NCI-H524 treated with DMSO at 0.1 percent for 48 hours (cell line): ENCODE measurements around the gene DET1.

Experiments
- DNase-seq: peaks from one replicate; lab custom pipeline; 2025; lab: John Stamatoyannopoulos, UW

DET1 gene

DNA sequence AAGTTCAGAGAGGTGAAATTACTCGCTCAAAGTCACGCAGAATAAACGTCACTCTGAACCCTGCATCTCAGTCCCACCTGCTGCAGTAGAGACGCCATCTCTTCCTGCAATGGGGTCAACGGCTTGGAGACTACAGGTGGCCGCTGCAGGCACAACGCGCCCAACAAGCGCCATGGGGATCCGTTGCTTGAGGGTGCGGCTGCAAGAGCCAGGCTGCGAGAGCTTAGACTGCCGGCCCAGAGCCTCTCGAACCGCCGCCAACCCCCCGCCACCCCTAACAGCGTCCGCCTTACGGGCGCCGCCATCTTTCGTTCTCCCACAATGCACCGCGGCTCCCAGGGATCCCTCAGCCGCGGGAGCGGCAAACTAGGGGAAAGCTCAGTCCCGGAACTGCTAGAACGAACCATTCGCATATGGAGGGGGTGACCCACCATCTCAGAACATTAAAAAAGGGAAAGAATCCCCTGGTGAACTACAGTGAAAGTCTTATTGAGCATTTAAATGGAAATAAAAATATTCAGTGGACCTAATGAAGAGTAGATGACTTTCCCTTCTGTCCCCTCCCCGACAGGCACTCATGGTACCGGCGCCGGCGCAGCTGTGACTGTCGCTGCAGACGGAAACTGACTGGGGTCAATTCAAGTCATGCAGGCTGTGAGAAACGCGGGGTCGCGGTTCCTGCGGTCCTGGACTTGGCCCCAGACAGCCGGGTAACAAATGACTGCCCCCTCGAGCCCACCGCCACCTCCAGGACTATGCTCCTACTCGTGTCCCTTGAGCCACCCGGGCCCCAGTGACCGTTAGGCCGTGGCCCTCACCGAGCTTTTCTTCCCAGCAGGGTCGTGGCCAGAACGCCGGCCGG lies 79.2 kb downstream of the DET1 start, which contains the start of the genes MRPL46 and MRPS11:
MRPL46 (minus strand) TSS at position 316 of the 862 bp plus-strand sequence; CDS start at position 305, 11 bp downstream.
MRPS11 (plus strand) TSS at position 636 of the 862 bp plus-strand sequence; CDS start at position 646, 10 bp downstream.
- peak; percentile 82 for DNase-seq

DNA sequence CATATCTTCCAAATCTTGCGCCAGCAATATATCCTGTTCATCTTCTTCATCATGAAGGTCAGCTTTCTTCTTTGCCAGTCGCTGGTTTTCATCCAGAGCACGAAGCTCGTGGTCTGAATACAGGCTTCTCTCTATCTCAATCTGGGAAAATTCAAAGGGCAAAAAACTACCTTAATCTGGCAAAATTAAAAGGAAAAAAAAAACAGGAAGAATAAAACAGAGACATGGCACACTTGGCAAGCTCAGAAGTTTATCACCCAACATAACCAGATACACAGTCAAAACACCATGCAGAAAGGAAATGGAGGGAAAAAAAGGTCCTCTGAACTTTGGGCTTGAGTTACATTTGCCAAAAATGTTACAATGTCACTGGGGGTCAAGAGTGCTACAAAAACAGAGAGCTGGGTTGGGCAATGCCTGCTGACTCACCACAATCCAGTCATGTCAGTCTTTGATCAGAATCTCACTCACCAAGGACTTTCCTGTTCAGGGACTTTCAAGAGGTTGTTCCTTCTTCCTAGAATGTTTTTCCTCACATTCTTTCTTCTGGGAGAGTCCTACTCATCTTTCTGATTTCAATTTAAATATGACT lies 80.8 kb downstream of the DET1 start:
- DNase-seq = no peak

DNA sequence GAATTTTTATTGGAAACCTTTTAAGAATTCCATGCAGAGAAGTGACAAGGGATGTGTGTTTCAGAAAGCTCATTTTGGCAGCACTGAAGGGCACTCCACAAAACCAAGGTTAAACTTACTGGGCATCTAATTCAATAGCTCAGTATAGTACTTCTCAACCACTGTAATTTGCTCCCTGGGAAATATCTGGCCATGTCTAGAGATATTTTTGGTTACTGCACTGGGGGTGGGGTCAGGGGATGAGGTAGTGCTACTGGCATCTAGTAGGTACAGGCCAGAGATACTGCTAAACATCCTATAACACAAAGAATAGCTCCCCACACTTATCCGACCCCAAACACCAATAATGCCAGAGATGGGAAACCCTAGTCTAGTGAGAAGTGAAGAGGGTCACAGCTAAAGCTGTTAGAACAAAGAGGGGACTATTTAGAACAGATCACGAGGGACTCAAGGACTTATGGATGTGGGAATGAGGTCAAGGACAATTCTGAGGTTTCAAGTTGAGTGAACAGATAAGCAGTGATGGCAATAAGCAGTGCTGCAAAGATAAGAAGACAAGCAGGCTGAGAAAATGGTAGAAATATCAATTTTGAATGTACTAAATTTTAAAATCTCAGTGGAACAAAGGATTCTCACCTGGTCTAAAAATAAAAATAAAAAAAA lies 82.5 kb downstream of the DET1 start:
- DNase-seq = no peak
